Measurements from ENCODE around the gene TRPV3.
A peak's percentile ranks its signal among the peaks of the same experiment; 100 is the strongest.

Gene TRPV3

GRCh38 chr17:3546521-3546920 is 11.1 kb downstream of the TRPV3 start:
- DNase-seq (ENCODE audit: low read depth in 2 of 2): no peak

GRCh38 chr17:3545151-3545550 is 12.5 kb downstream of the TRPV3 start:
- no peak for DNase-seq (ENCODE audit: low read depth in 2 of 2)

GRCh38 chr17:3544365-3544764 is 13.2 kb downstream of the TRPV3 start:
- DNase-seq (ENCODE audit: low read depth in 2 of 2): no peak

DNA sequence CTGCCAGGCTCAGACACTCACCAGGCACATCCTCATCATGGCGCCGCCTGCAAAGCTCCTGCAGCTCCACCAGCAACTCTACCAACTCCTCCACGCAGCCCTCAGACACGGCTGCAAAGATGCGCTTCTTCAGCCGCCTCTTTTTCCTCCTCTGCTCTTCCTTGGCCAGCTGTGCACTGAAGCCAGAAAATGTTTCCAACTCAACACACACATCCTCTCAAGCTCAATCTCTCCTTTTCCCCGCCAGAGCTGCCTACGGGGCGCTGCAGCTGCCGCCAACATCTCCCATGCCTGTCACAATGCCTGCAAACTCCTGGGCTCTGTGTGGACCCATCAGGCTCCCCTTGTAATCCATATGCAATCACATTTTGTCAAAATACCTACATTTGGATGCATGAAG is 14.2 kb downstream of the TRPV3 start:
- DNase-seq (ENCODE audit: low read depth in 2 of 2): no peak

DNA sequence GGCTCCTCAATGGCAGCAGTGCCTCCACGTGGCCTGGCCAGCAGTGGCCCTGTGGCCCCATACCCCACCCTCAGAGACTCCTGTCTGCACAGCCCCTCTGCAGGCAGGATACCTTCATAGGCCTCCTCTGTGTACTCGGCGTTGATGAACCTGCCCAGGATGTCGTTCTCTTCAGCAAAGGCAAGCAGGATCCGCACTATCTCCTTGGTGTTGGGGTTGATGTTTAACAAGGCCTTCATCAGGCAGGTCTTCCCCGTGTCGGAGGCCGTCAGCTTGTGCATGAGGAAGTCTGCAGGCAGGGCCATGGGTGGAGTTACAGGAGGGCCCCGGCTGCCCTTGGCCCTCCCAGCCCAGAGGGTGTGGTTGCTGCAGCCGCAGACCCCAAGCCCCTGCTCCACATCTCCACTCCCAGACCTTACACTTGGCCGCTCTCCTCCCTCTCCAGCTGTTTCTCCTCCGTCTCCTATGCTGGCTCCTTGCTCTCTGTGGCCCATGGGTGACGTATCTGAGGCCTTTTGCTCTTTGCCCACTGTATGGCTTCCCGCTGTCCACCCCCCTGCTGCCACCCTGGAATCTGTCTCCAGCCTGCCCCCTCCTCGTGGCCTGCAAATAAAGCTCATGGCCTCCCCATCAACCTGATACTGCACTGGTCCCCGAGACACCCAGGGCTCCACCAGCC is 15.1 kb downstream of the TRPV3 start:
- DNase-seq (ENCODE audit: low read depth in 2 of 2): no peak

DNA sequence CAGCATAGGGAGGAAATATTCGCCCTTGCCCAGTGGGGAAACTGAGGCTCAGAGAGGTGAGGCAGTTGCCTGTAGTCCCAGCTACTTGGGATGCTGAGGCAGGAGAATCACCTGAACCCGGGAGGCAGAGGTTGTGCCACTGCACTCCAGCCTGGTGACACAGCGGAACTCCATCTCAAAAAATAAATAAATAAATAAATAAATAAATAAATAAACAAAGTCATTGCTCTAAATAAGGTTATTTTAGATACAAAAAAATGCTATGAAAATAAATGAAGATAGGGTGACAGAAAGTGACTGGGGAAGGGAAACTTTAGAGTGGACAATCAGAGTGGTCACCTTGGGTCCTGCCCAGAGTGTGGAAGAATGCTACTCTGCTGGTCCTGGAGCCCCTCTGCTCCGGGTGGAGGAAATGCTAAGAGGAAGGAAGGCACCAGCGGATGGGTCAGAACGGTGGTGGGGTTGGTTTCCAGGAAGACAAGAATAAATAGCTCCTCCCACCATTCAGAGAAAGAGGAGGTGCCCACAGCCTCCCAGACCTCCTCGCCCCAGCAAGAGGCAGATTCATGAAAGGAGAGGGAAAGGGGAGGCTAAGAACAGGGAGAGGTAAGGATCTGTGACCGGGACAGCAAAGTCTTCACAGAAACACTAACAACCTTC is 17.6 kb downstream of the TRPV3 start:
- DNase-seq (ENCODE audit: low read depth in 2 of 2): no peak

- no peak for DNase-seq (ENCODE audit: low read depth in 2 of 2)
Observed at GRCh38 chr17:3536716-3537115, 20.9 kb downstream of the TRPV3 start.

GRCh38 chr17:3535253-3535995 is 22.2 kb downstream of the TRPV3 start:
- peak in 1 of 2 donors; percentile 45 for DNase-seq (ENCODE audit: low read depth in 2 of 2)

DNA sequence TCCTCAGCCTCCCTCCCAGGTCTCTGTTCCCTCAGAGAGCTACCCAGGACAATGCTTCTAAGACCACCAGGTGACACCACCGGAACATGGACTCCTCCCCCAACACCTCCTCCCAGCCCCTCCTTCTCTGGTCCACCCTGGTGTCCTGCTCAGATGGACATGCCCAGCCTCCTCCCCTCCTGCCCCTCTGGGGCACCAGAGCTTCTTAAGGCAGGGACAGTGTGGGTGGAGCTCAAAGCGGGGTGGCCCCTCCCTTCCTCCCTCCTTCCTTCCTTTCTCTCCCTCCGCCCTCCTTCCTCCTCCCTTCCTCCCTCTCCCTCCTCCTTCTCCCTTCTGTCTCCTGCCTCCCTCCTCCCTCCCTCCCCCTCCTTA is 22.7 kb downstream of the TRPV3 start:
- no peak for DNase-seq (ENCODE audit: low read depth in 2 of 2)

DNA sequence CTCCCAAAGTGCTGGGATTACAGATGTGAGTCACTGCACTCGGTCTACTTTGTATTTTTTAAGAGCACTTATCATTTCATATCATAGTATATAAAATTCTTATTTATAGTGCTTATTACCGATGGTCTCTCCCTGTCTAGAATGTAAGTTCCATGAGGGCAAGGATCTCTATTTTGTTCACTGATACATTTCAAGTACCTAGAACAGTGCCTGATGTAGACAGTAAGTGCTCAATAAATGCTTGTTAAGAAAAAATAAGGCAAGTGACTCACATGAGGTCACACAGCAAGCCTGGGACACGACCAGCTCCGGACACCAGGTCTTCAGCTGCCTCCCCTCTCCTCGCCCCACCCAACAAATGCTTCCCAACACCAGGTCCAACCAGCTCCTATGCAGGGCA is 23.9 kb downstream of the TRPV3 start:
- no peak for DNase-seq (ENCODE audit: low read depth in 2 of 2)

GRCh38 chr17:3532859-3533142 is 24.8 kb downstream of the TRPV3 start:
- no peak for DNase-seq (ENCODE audit: low read depth in 2 of 2)

DNA sequence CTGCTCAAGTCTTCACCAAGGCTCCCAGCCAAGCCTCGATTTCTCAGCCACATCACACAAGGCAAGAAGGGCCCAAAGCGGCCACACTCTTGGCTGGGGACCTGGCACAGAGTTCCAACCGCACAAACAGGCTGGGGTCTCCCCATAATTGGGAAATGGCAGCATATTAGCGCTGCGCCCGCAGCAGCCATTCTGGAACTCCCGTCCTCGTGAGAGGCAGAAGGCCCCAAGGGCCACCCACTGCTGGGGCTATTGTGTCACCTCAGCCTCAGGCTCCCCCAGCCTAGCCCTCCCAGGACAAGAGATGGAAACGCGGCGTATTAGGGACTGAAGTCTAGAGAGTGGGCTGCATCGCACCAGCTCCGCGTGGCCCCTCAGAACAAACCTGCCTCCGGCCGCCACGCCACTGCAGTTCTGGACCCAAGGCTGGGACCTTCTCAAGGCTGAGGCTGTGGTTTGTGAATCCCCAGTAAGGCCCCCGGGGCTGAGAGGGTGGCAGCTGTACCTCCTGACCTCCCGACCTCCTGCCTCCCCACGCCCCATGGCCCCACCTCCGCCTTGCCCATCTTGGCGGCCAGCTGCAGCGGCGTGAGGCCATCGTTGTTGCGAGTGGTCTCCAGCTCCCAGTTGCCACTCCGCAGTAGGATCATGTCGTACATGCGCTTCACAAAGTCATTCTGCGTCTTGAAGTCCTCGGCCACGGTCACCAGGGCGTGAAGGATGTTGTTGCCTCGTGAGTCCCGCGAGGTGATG is 25.3 kb downstream of the TRPV3 start:
- no peak for DNase-seq (ENCODE audit: low read depth in 2 of 2)

- DNase-seq (ENCODE audit: low read depth in 2 of 2): no peak
Observed at GRCh38 chr17:3531266-3532101, 26.1 kb downstream of the TRPV3 start.

GRCh38 chr17:3529817-3530741 is 27.5 kb downstream of the TRPV3 start:
- DNase-seq (ENCODE audit: low read depth in 2 of 2): no peak

DNA sequence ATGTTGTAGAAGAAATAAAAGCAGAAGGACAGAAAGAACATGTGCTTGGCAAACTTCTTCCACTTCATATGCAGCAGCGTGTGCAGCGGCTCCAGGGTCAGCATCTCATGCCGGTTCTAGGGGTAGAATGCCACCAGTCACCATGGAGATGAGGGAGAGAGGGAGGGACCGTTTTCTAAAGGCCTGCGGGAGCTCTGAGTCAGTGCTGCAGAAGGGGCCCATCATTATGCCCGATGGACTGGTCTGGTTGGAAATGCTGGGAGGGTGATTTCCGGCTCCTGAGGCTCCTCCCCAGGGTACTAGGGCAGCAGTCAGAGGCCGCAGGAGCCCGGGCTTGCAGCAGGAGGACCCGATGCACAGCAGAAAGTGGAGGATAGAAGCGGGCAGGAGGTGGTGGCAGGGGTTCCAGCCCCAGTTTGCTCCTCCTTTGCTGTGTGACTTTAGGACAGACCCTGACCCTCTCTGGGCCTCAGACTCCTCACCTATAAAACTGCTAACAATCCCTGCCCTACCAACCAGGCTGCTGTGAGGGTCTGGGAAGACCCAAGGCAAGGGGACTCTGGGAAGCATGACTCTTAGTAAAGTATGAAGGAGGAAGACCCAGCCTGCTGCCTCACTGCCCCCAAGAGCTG is 28.6 kb downstream of the TRPV3 start:
- no peak for DNase-seq (ENCODE audit: low read depth in 2 of 2)

- DNase-seq (ENCODE audit: low read depth in 2 of 2): no peak
Observed at GRCh38 chr17:3528403-3528851, 29.2 kb downstream of the TRPV3 start.

DNA sequence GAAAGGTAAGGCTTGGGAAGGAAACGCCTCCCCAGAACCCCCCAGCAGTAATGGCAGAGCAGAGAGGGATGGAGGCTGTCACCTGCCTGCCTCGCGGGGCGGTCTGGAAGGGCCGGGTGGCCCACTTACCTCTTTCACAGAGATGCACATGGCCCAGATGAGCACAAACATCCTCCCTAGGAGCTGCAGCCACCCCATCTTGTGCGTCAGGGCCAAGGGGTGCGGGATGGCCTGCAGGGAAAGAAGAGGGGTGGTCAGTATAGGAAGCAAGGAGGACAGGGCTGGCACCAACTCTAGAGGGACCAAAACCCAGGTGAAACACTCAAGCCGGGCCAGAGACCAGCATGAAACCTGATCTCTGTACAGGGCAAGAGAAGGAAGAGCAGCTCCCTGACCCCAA is 29.7 kb downstream of the TRPV3 start:
- DNase-seq (ENCODE audit: low read depth in 2 of 2): no peak

DNA sequence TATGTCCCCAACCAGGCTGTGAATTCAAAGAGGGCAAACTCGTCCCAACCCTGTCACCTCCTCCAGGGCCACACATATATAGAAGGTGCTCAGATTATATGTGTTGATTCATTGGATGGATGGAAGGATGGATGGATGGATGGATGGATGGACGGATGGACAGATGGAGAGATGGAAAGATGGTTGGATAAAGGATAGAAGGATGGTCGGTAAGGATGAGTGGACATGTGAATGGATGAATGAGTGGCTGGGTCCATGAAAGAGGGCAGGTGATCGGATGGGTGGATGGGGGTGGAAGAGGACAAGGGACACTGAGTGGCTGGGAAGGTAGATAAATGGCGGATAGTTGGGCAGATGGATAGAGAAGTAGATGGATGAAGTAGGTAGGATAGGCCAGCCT is 30.1 kb downstream of the TRPV3 start:
- no peak for DNase-seq (ENCODE audit: low read depth in 2 of 2)

GRCh38 chr17:3526971-3527370 is 30.6 kb downstream of the TRPV3 start:
- DNase-seq (ENCODE audit: low read depth in 2 of 2): no peak

DNA sequence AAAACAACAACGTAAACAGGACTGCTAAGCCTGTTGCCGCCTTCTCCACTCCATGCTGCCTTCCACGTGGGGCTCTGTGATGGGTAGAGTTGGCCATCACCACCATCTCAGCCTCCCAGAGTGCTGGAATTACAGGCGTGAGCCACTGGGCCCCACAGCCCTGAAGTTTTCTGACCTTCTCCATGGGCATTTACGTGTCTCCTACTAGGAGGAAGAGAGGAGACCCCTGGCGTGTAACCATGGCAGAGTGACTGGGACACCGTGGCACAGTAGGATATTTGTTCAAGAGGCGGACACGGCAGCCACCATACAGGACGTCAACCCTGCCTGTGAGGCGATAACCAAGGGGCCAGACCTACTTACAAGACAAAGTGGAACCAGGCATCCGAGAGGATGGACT is 31.1 kb downstream of the TRPV3 start:
- DNase-seq (ENCODE audit: low read depth in 2 of 2): no peak
